ENCODE data around the gene CPNE4.

GRCh38 chr3:131850223-131850622, 184.6 kb downstream of the CPNE4 start:
- TF ChIP-seq CBX5 (IDR thresholded peaks at IDR 0.05; ENCODE audit: borderline replicate concordance, low read depth) (no peak), EZH2 (IDR thresholded peaks at IDR 0.05; ENCODE audit: borderline replicate concordance, low read depth, low read length) (no peak), FOXK2 (conservative IDR thresholded peaks at IDR 0.05 in 1 of 2, IDR thresholded peaks at IDR 0.05 in 1 of 2; ENCODE audit: low read depth in 2 of 2) (no peak), DIDO1 (tag; IDR thresholded peaks at IDR 0.05; ENCODE audit: low read depth) (no peak), POLR2A (conservative IDR thresholded peaks at IDR 0.05) (no peak), CHD1 (IDR thresholded peaks at IDR 0.05; ENCODE audit: low read length) (no peak), GTF2F1 (IDR thresholded peaks at IDR 0.05; ENCODE audit: low read depth, low read length) (no peak), POU5F1 (IDR thresholded peaks at IDR 0.05; ENCODE audit: borderline replicate concordance, low read depth, low read length, partially characterized antibody) (no peak), ZNF24 (IDR thresholded peaks at IDR 0.05) (no peak), PRPF4 (IDR thresholded peaks at IDR 0.05; ENCODE audit: insufficient read depth, low read depth, low read length, poor library complexity, severe bottlenecking) (no peak), SMARCC2 (IDR thresholded peaks at IDR 0.05; ENCODE audit: low read depth) (no peak), POLR2AphosphoS5 (IDR thresholded peaks at IDR 0.05; ENCODE audit: control insufficient read depth, insufficient read depth, low read depth, low read length) (no peak), SAP30 (IDR thresholded peaks at IDR 0.05; ENCODE audit: borderline replicate concordance, insufficient read depth, low read depth, low read length, poor library complexity, severe bottlenecking) (no peak)
- TF ChIP-seq, protein P1, sequence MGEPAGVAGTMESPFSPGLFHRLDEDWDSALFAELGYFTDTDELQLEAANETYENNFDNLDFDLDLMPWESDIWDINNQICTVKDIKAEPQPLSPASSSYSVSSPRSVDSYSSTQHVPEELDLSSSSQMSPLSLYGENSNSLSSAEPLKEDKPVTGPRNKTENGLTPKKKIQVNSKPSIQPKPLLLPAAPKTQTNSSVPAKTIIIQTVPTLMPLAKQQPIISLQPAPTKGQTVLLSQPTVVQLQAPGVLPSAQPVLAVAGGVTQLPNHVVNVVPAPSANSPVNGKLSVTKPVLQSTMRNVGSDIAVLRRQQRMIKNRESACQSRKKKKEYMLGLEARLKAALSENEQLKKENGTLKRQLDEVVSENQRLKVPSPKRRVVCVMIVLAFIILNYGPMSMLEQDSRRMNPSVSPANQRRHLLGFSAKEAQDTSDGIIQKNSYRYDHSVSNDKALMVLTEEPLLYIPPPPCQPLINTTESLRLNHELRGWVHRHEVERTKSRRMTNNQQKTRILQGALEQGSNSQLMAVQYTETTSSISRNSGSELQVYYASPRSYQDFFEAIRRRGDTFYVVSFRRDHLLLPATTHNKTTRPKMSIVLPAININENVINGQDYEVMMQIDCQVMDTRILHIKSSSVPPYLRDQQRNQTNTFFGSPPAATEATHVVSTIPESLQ (CRISPR knock-in tag; IDR thresholded peaks at IDR 0.05) = no peak

Data from K562 (cell line).